GM12878 (cell line): ENCODE results near the gene GPR61. TPM values are rescaled to one million over a fixed set of nuclear protein-coding genes. Genes with fewer than 3 reads are reported as not detected.

ENCODE experiments used
- ATAC-seq: fragments of 200-7000 bp; cut with Tn5 transposase; 3 replicates; pipeline ENCODE4 v1.9.1; 2020; ENCODE audit warnings: mild to moderate bottlenecking, moderate library complexity
- BruUV-seq: library from RNA; stranded (reverse); fragments of 400-500 nt; replicated peaks from 2 replicates; lab custom pipeline; 2021; lab: Mats Ljungman, UMichigan
- CTCF ChIA-PET: fragments of 300-600 bp; sonication (Branson Sonifier 250); formaldehyde crosslinking; extraction: SDS; loops from one replicate; lab custom pipeline; 2021; ENCODE audit warnings: inconsistent platforms; lab: Yijun Ruan, JAX
- POLR2A ChIA-PET: fragments of 350-600 bp; formaldehyde crosslinking; extraction: SDS; loops from one replicate; lab custom pipeline; 2021; ENCODE audit warnings: inconsistent platforms; lab: Charles Lee
- RAD21 ChIA-PET: fragments of 300-600 bp; sonication (Branson Sonifier 250); formaldehyde crosslinking; loops from one replicate; lab custom pipeline; 2023; ENCODE audit warnings: antibody characterized with exemption; ENCODE audit not compliant: unreplicated experiment; lab: Charles Lee
- SMC1A ChIA-PET: fragments of 300-600 bp; sonication (Branson Sonifier 250); formaldehyde crosslinking; loops from one replicate; lab custom pipeline; 2023; ENCODE audit not compliant: unreplicated experiment, uncharacterized antibody; lab: Charles Lee
- DNase-seq: peaks from one replicate; pipeline ENCODE4 v3.0.0-alpha.2; 2011; ENCODE audit warnings: low read depth, low spot score
- FAIRE-seq: peaks from 3 replicates; lab custom pipeline; 2011; peaks lifted over from hg19 to GRCh38; lab: Jason Lieb, UNC
- H2AFZ ChIP-seq: 2 replicates; pipeline ENCODE4 v1.6.0; 2011; ENCODE audit warnings: low read depth, low read length, control low read depth; ENCODE audit not compliant: control insufficient read depth
- H3K27ac ChIP-seq: 2 replicates; pipeline ENCODE4 v1.5.1; 2011; ENCODE audit warnings: control low read depth; ENCODE audit not compliant: control insufficient read depth, insufficient read depth
- H3K27me3 ChIP-seq, 2 experiments: replicated peaks in 1 of 2; 2 replicates each; pipeline versions ENCODE4 v1.6.0 to v1.6.1; 2011; ENCODE audit warnings: low read length in 1 of 2; ENCODE audit not compliant: control insufficient read depth in 2 of 2, insufficient read depth in 2 of 2
- H3K36me3 ChIP-seq, 2 experiments: 2 replicates each; pipeline ENCODE4 v1.5.1; 2011; ENCODE audit warnings: low read length in 1 of 2; ENCODE audit not compliant: control insufficient read depth in 2 of 2, insufficient read depth in 2 of 2
- H3K4me1 ChIP-seq: 2 replicates; pipeline ENCODE4 v1.6.1; 2011; ENCODE audit warnings: mild to moderate bottlenecking, low read length, moderate library complexity, mixed read lengths; ENCODE audit not compliant: control insufficient read depth, insufficient read depth
- H3K4me2 ChIP-seq: 2 replicates; pipeline ENCODE4 v1.6.0; 2011; ENCODE audit warnings: control low read depth; ENCODE audit not compliant: control insufficient read depth, insufficient read depth
- H3K4me3 ChIP-seq: fragments of 200-600 bp; sonication (generic); 2 replicates; pipeline ENCODE4 v1.5.1; 2016
- H3K79me2 ChIP-seq: 2 replicates; pipeline ENCODE4 v1.6.0; 2011; ENCODE audit warnings: low read length; ENCODE audit not compliant: control insufficient read depth, insufficient read depth
- H3K9ac ChIP-seq: 2 replicates; pipeline ENCODE4 v1.8.0; 2011; ENCODE audit warnings: low read length, control low read depth, mixed read lengths; ENCODE audit not compliant: control insufficient read depth, insufficient read depth
- H3K9me3 ChIP-seq: replicated peaks from 3 replicates; pipeline ENCODE4 v1.5.1; 2011; ENCODE audit warnings: mild to moderate bottlenecking, low read length; ENCODE audit not compliant: control insufficient read depth, insufficient read depth
- H4K20me1 ChIP-seq: 2 replicates; pipeline ENCODE4 v1.6.0; 2011; ENCODE audit not compliant: control insufficient read depth, insufficient read depth
- IKZF1 ChIP-seq: fragments of 450-650 bp; conservative IDR thresholded peaks from 2 replicates; pipeline ENCODE4 v1.6.1; 2017; ENCODE audit warnings: antibody characterized with exemption, mild to moderate bottlenecking
- JUND ChIP-seq: IDR thresholded peaks from 2 replicates; pipeline ENCODE4 v1.6.1; 2012; ENCODE audit warnings: low read depth, mild to moderate bottlenecking, low read length, improper control_type of control experiment, moderate library complexity
- MEF2A ChIP-seq: IDR thresholded peaks from 2 replicates; pipeline ENCODE4 v1.6.1; 2011; ENCODE audit warnings: low read depth, mild to moderate bottlenecking, low read length, moderate library complexity; ENCODE audit not compliant: insufficient read depth
- NBN ChIP-seq: fragments of 450-650 bp; IDR thresholded peaks from 2 replicates; pipeline ENCODE4 v1.6.1; 2016
- NFYA ChIP-seq: IDR thresholded peaks from 2 replicates; pipeline ENCODE4 v1.6.1; 2011; ENCODE audit warnings: low read depth, mild to moderate bottlenecking, low read length, improper control_type of control experiment, borderline replicate concordance
- NFYB ChIP-seq: IDR thresholded peaks from 2 replicates; pipeline ENCODE4 v1.6.1; 2011; ENCODE audit warnings: low read depth, mild to moderate bottlenecking, low read length, improper control_type of control experiment, moderate library complexity; ENCODE audit not compliant: insufficient read depth
- PML ChIP-seq: IDR thresholded peaks from 2 replicates; pipeline ENCODE4 v1.6.1; 2012; ENCODE audit warnings: low read length, inconsistent platforms
- SRF ChIP-seq, 2 experiments: IDR thresholded peaks; 2 replicates each; pipeline ENCODE4 v1.6.1; 2011; ENCODE audit warnings: low read depth in 2 of 2, low read length in 2 of 2, mild to moderate bottlenecking in 1 of 2, moderate library complexity in 1 of 2
- STAT3 ChIP-seq: IDR thresholded peaks from 2 replicates; pipeline ENCODE4 v1.6.1; 2011; ENCODE audit warnings: low read depth, low read length, improper control_type of control experiment
- ZBTB11 ChIP-seq: fragments of 450-650 bp; formaldehyde crosslinking; IDR thresholded peaks from 2 replicates; pipeline ENCODE4 v1.5.0; 2022; ENCODE audit warnings: mild to moderate bottlenecking, missing genetic modification characterization
- ZNF217 ChIP-seq: fragments of 450-650 bp; IDR thresholded peaks from 2 replicates; pipeline ENCODE4 v1.6.1; 2017; ENCODE audit warnings: antibody characterized with exemption, mild to moderate bottlenecking
- ZNF622 ChIP-seq: fragments of 450-650 bp; IDR thresholded peaks from 2 replicates; pipeline ENCODE4 v1.6.1; 2017; ENCODE audit warnings: mild to moderate bottlenecking, inconsistent platforms
- ZSCAN29 ChIP-seq: fragments of 450-650 bp; IDR thresholded peaks from 2 replicates; pipeline ENCODE4 v1.6.1; 2017; ENCODE audit warnings: mild to moderate bottlenecking, moderate library complexity
- WGBS: methylation state at CpG from one replicate; pipeline ENCODE4 v1.1.6; 2016; ENCODE audit warnings: low lambda C conversion rate; ENCODE audit not compliant: insufficient replicate concordance, insufficient coverage; ENCODE audit errors: missing lambda C conversion rate; 5-methylcytosine and 5-hydroxymethylcytosine counted together
- in situ Hi-C: fragments of 300-500 bp; cut with MboI; formaldehyde crosslinking; loops from 9 replicates; pipeline ENCODE4 v1.14.3; 2018; ENCODE audit warnings: mixed read lengths
- intact Hi-C: fragments of 100-400 bp; cut with micrococcal nuclease; formaldehyde crosslinking; loops from one replicate; pipeline ENCODE4 v1.14.2; 2022; ENCODE audit not compliant: unreplicated experiment
- polyA plus RNA-seq, 11 experiments: library from polyadenylated mRNA; depleted of rRNA in 4 of 11; unstranded in 6 of 11; stranded (reverse) in 5 of 11; fragments of >200 nt; fragmentation: Nextera tagmentation in 4 of 11; fragmentation: Illumina TruSeq in 1 of 11; extraction: Ambion mirVana in 4 of 11; extraction: Trizol in 1 of 11; gene quantifications; 1 replicate in 1 of 11; 2 replicates in 10 of 11; pipeline versions ENCODE4 v1.2.1 to v1.2.3, GENCODE V29; 2011 to 2016; ENCODE audit warnings: inconsistent platforms in 2 of 11, missing spikeins in 2 of 11, low read depth in 1 of 11
- total RNA-seq, 4 experiments: library from RNA; depleted of rRNA in 3 of 4; stranded (reverse); fragments of >200 nt in 3 of 4; fragmentation: Illumina TruSeq in 1 of 4; extraction: Trizol in 1 of 4; gene quantifications; 2 replicates each; pipeline versions ENCODE4 v1.2.1 to v1.2.3, GENCODE V29; 2013 to 2021

GPR61 gene
- total and polyA plus RNA-seq, 10 of the 15 experiments (the other 5 are each of a cell fraction or from before 2014, with no cell fraction given) = 0.19 to 1.1 (median 0.35) TPM; not detected in 2

- no peak for ATAC-seq
- 95% methylated on average over 2 of the region's 2 CpGs for WGBS
- BruUV-seq = no TSS peak
- in situ Hi-C loops (no loop called here), intact Hi-C loops (no loop called here)
- no peaks in the 10 kb centered on the region for H3K27me3 ChIP-seq
- ChIA-PET POLR2A (no interaction called here), CTCF (no interaction called here), SMC1A (no interaction called here), RAD21 (no interaction called here)
- H3K36me3 ChIP-seq = no peaks in the 10 kb centered on the region; a peak in 1 of 4 replicates
- DNase-seq = no peak
- no peak overlapping the region for H3K27ac ChIP-seq
- H3K4me1 ChIP-seq = peaks cover 4% of the 10 kb centered on the region; the same call in 1 of the 2 replicates
- H4K20me1 ChIP-seq = no peaks in the 10 kb centered on the region
- no peak overlapping the region for H2AFZ ChIP-seq
- FAIRE-seq = no peak
- TF ChIP-seq SRF (IDR thresholded peaks at IDR 0.05; ENCODE audit: low read depth in 2 of 2, low read length in 2 of 2) (no peak), ZNF622 (no peak)
- no peak overlapping the region for H3K4me2 ChIP-seq
- no peak overlapping the region for H3K4me3 ChIP-seq
- no peaks in the 10 kb centered on the region for H3K9me3 ChIP-seq
- no peak overlapping the region for H3K9ac ChIP-seq
- peaks cover 87% of the 10 kb centered on the region for H3K79me2 ChIP-seq
Measured at GRCh38 chr1:109556563-109556962, 16.9 kb downstream of the GPR61 start.

- intact Hi-C loops = no loop called here
- Histone ChIP-seq H3K27me3 (no peaks in the 10 kb centered on the region), H3K4me1 (peaks cover 4% of the 10 kb centered on the region; the same call in 1 of the 2 replicates), H3K27ac (no peak overlapping the region), H2AFZ (no peak overlapping the region), H3K4me3 (no peak overlapping the region), H3K9me3 (no peaks in the 10 kb centered on the region), H3K4me2 (no peak overlapping the region), H3K79me2 (peaks cover 87% of the 10 kb centered on the region), H4K20me1 (no peaks in the 10 kb centered on the region), H3K36me3 (no peaks in the 10 kb centered on the region; a peak in 1 of 4 replicates), H3K9ac (no peak overlapping the region)
- in situ Hi-C loops = no loop called here
- WGBS = 96% methylated on average over 5 of the region's 5 CpGs
- ATAC-seq (no peak), FAIRE-seq (no peak), DNase-seq (no peak)
- ChIA-PET CTCF (no interaction called here), POLR2A (no interaction called here), SMC1A (interaction anchor here (1.4 to 2.8 kb wide), 2 partner anchors 11 to 56 kb away, joined by 3 to 12 read pairs; no protein-coding TSS in a partner anchor), RAD21 (no interaction called here)
- no TSS peak for BruUV-seq
- TF ChIP-seq PML = no peak
- no peak for TF ChIP-seq MEF2A
- no peak for TF ChIP-seq ZSCAN29
- TF ChIP-seq IKZF1 = no peak
- TF ChIP-seq JUND = no peak
- no peak for TF ChIP-seq NFYA
- no peak for TF ChIP-seq ZBTB11
- TF ChIP-seq ZNF217 = no peak
- TF ChIP-seq STAT3 = no peak
- TF ChIP-seq NFYB = no peak
- TF ChIP-seq NBN = no peak
Measured at GRCh38 chr1:109557520-109557919, 17.8 kb downstream of the GPR61 start.
